ENCODE measurements around the gene UNG. TPM values are rescaled to one million over a fixed set of nuclear protein-coding genes. Genes with fewer than 3 reads are reported as not detected.

The UNG gene
- total and polyA plus RNA-seq, 7 experiments from 2014 or later = 7.7 to 54.8 (median 13.7) TPM

DNA sequence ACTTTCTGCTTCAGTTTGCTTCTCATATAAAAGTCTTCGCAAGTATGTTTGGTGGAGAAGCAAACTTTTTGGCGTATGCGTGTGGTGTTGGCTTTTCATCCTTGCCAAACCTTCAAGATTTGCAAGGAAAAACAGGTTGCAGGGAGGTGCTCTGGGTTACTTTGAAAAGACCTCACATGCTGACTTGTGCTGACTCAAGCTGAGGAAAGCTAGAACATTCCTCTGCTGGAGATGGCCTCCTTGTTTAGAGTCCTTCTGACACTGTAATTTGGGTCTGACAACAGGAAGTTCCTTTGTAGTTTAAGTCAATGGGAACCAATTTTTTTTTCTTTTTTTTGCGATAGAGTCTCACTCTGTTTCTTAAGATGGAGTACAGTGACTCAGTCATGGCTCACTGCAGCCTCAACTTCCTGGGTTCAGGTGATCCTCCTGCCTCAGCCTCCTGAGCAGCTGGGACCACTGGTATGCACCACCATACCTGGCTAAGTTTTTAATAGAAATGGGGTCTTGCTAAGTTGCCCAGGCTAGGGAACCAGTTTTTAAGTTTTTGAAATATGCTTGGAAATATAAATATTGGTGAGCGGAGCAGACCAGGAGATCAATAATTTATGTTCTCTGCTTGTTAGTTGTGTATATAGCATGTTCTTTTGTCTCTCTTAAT, 16.4 kb downstream of the UNG start:
- H3K27ac Mint-ChIP-seq = peak overlapping the region in 6 of 9 donors; percentile 2 to 43 (median 16)
- Histone ChIP-seq H3K4me1 (ENCODE audit: control insufficient read depth in 2 of 2, insufficient read depth in 2 of 2, low read length in 2 of 2) (peaks cover 0 to 7% of the 10 kb centered on the region in 2 donors), H3K4me3 (ENCODE audit: low read length) (no peak overlapping the region), H3K27me3 (ENCODE audit: control insufficient read depth in 2 of 2, insufficient read depth in 2 of 2, low read length in 2 of 2) (no peaks in the 10 kb centered on the region), H3K27ac (ENCODE audit: low read depth, low read length) (no peak overlapping the region), H3K9me3 (ENCODE audit: control insufficient read depth in 2 of 3, low read length in 3 of 3) (no peaks in the 10 kb centered on the region), H3K36me3 (ENCODE audit: control insufficient read depth in 2 of 3, insufficient read depth in 3 of 3, low read length in 3 of 3) (peaks cover 0 to 4% (median 0%) of the 10 kb centered on the region in 3 experiments)
- intact Hi-C loops (cut with micrococcal nuclease) = loop anchor here (2.0 to 5.0 kb wide), 3 partner anchors 39 to 551 kb away; partner anchors contain the start of genes ISCU (in 1 of the 2) and SART3 (in 1 of the 2)
- H3K36me3 Mint-ChIP-seq = peaks cover 0 to 15% (median 2%) of the 10 kb centered on the region in 5 donors
- ATAC-seq = no peak
- H3K27me3 Mint-ChIP-seq = no peaks in the 10 kb centered on the region
- H3K4me1 Mint-ChIP-seq = peaks cover 5 to 51% (median 40%) of the 10 kb centered on the region in 7 donors
- H3K9me3 Mint-ChIP-seq = no peaks in the 10 kb centered on the region
- H3K4me3 Mint-ChIP-seq = peak overlapping the region in 8 of 10 donors; percentile 1 to 56 (median 33)
- CTCF ChIA-PET = no interaction called here
- POLR2A ChIA-PET = no interaction called here
- no peak for DNase-seq

GRCh38 chr12:109114644-109115043, 17.2 kb downstream of the UNG start:
- no peaks in the 10 kb centered on the region for H3K27me3 Mint-ChIP-seq
- H3K27ac Mint-ChIP-seq = no peak overlapping the region
- intact Hi-C loops (cut with micrococcal nuclease) = loop anchor here (5.0 kb wide), 2 partner anchors 38 to 552 kb away; partner anchors contain the start of genes ISCU (in 1 of the 2) and SART3 (in 1 of the 2)
- H3K4me1 Mint-ChIP-seq = peaks cover 5 to 51% (median 40%) of the 10 kb centered on the region in 7 donors
- DNase-seq = no peak
- no peaks in the 10 kb centered on the region for H3K36me3 ChIP-seq (ENCODE audit: control insufficient read depth in 2 of 3, insufficient read depth in 3 of 3, low read length in 3 of 3)
- H3K27me3 ChIP-seq (ENCODE audit: control insufficient read depth in 2 of 2, insufficient read depth in 2 of 2, low read length in 2 of 2) = no peaks in the 10 kb centered on the region
- POLR2A ChIA-PET = no interaction called here
- H3K9me3 Mint-ChIP-seq = no peaks in the 10 kb centered on the region
- no peaks in the 10 kb centered on the region for H3K9me3 ChIP-seq (ENCODE audit: control insufficient read depth in 2 of 3, low read length in 3 of 3)
- no peak overlapping the region for H3K4me3 ChIP-seq (ENCODE audit: low read length)
- peaks cover 0 to 7% of the 10 kb centered on the region in 2 donors for H3K4me1 ChIP-seq (ENCODE audit: control insufficient read depth in 2 of 2, insufficient read depth in 2 of 2, low read length in 2 of 2)
- peak overlapping the region in 3 of 10 donors; percentile 43 to 62 (median 60) for H3K4me3 Mint-ChIP-seq
- peaks cover 0 to 15% (median 0%) of the 10 kb centered on the region in 5 donors for H3K36me3 Mint-ChIP-seq
- CTCF ChIA-PET = no interaction called here
- no peak overlapping the region for H3K27ac ChIP-seq (ENCODE audit: low read depth, low read length)
- no peak for ATAC-seq

GRCh38 chr12:109115404-109115757, 18.0 kb downstream of the UNG start:
- Mint-ChIP-seq H3K4me3 (peak overlapping the region in 6 of 10 donors; percentile 1 to 70 (median 38)), H3K9me3 (no peaks in the 10 kb centered on the region), H3K27ac (no peak overlapping the region), H3K27me3 (no peaks in the 10 kb centered on the region), H3K4me1 (peaks cover 5 to 49% (median 42%) of the 10 kb centered on the region in 7 donors), H3K36me3 (peaks cover 0 to 15% (median 0%) of the 10 kb centered on the region in 5 donors)
- POLR2A ChIA-PET = no interaction called here
- no peak overlapping the region for H3K27ac ChIP-seq (ENCODE audit: low read depth, low read length)
- H3K9me3 ChIP-seq (ENCODE audit: control insufficient read depth in 2 of 3, low read length in 3 of 3) = no peaks in the 10 kb centered on the region
- peaks cover 0 to 7% of the 10 kb centered on the region in 2 donors for H3K4me1 ChIP-seq (ENCODE audit: control insufficient read depth in 2 of 2, insufficient read depth in 2 of 2, low read length in 2 of 2)
- DNase-seq (no peak), ATAC-seq (no peak)
- H3K36me3 ChIP-seq (ENCODE audit: control insufficient read depth in 2 of 3, insufficient read depth in 3 of 3, low read length in 3 of 3) = no peaks in the 10 kb centered on the region
- no peaks in the 10 kb centered on the region for H3K27me3 ChIP-seq (ENCODE audit: control insufficient read depth in 2 of 2, insufficient read depth in 2 of 2, low read length in 2 of 2)
- intact Hi-C loops (cut with micrococcal nuclease) = no loop called here
- no peak overlapping the region for H3K4me3 ChIP-seq (ENCODE audit: low read length)
- CTCF ChIA-PET = no interaction called here

DNA sequence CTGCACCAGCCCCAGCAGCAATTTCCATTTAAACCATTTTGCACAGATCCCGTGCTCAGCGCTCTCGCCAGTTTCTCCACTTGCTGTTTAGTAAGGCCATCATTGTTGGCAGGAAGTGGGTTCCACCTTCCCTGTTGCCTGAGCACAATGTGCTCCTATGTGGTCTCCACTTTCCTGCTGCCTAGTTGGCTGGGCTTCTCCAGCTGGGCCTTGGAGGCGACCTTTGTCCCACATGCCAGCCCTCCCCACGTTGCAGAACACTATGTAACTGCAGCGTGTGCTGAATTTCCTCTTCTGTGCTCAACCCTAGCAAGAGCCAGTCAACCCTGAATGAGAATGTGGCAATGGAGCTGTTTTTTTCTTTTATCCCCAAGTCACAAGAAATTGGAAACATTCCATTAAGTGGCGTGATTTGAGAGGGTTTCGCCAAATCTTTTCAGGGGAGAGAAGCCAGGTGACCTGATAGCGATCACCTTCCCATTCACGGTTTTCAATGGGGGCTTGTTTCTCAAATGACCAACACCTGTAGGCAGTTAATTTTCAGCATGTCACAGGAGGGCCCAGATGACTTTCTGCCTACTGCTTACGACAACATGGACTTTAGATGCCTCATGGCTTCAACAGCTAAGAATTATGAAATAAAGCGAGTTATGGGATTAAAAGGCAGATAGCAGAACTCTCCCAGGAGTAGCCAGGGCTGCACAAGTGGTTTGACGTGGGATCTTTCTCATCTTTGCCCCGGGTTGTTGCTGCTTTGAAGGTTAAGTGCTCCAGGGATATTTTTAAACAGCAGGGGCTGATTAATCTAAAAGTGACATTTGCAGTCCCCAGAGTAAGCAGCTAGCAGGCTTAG, 18.6 kb downstream of the UNG start, which contains the start of gene ACACB:
TSS of gene ACACB (plus strand) at position 830 of the 853 bp plus-strand sequence. CDS start 22,819 bp downstream, outside the sequence.
- POLR2A ChIA-PET = no interaction called here
- intact Hi-C loops (cut with micrococcal nuclease) = no loop called here

GRCh38 chr12:109116611-109116949, 19.2 kb downstream of the UNG start:
- H3K4me1 ChIP-seq (ENCODE audit: control insufficient read depth in 2 of 2, insufficient read depth in 2 of 2, low read length in 2 of 2) = peaks cover 0 to 7% of the 10 kb centered on the region in 2 donors
- Mint-ChIP-seq H3K9me3 (no peaks in the 10 kb centered on the region), H3K27me3 (no peaks in the 10 kb centered on the region), H3K27ac (peak overlapping the region in 1 of 9 donors; percentile 36), H3K4me1 (peaks cover 3 to 44% (median 40%) of the 10 kb centered on the region in 7 donors), H3K4me3 (no peak overlapping the region), H3K36me3 (peaks cover 0 to 15% (median 0%) of the 10 kb centered on the region in 5 donors)
- POLR2A ChIA-PET = interaction anchor here (0.6 kb wide), 1 partner anchor 30 kb away, joined by 3 read pairs; no protein-coding TSS in a partner anchor
- no peaks in the 10 kb centered on the region for H3K27me3 ChIP-seq (ENCODE audit: control insufficient read depth in 2 of 2, insufficient read depth in 2 of 2, low read length in 2 of 2)
- DNase-seq (no peak), ATAC-seq (no peak)
- no peak overlapping the region for H3K27ac ChIP-seq (ENCODE audit: low read depth, low read length)
- intact Hi-C loops (cut with micrococcal nuclease) = no loop called here
- H3K36me3 ChIP-seq (ENCODE audit: control insufficient read depth in 2 of 3, insufficient read depth in 3 of 3, low read length in 3 of 3) = no peaks in the 10 kb centered on the region
- CTCF ChIA-PET = interaction anchor here (0.6 kb wide), 1 partner anchor 37 kb away, joined by 3 read pairs; no protein-coding TSS in a partner anchor
- no peaks in the 10 kb centered on the region for H3K9me3 ChIP-seq (ENCODE audit: control insufficient read depth in 2 of 3, low read length in 3 of 3)
- H3K4me3 ChIP-seq (ENCODE audit: low read length) = no peak overlapping the region

More for the DNA sequence above, 18.6 kb downstream of the UNG start, which contains the start of gene ACACB:
- no peaks in the 10 kb centered on the region for H3K9me3 ChIP-seq (ENCODE audit: control insufficient read depth in 2 of 3, low read length in 3 of 3)
- Mint-ChIP-seq H3K36me3 (peaks cover 0 to 15% (median 0%) of the 10 kb centered on the region in 5 donors), H3K27me3 (no peaks in the 10 kb centered on the region), H3K27ac (peak within 1 kb of the TSS in 2 of 9 donors; percentile 36 to 44), H3K4me3 (peak within 1 kb of the TSS in 5 of 10 donors; percentile 12 to 70 (median 48)), H3K9me3 (no peaks in the 10 kb centered on the region), H3K4me1 (peaks cover 3 to 44% (median 41%) of the 10 kb centered on the region in 7 donors)
- CTCF ChIA-PET = interaction anchor here (0.6 kb wide), 1 partner anchor 36 kb away, joined by 3 read pairs; no protein-coding TSS in a partner anchor
- H3K4me1 ChIP-seq (ENCODE audit: control insufficient read depth in 2 of 2, insufficient read depth in 2 of 2, low read length in 2 of 2) = peaks cover 0 to 7% of the 10 kb centered on the region in 2 donors
- no peaks in the 10 kb centered on the region for H3K27me3 ChIP-seq (ENCODE audit: control insufficient read depth in 2 of 2, insufficient read depth in 2 of 2, low read length in 2 of 2)
- DNase-seq (no peak), ATAC-seq (no peak)
- no peaks in the 10 kb centered on the region for H3K36me3 ChIP-seq (ENCODE audit: control insufficient read depth in 2 of 3, insufficient read depth in 3 of 3, low read length in 3 of 3)
- no peak within 1 kb of the TSS for H3K27ac ChIP-seq (ENCODE audit: low read depth, low read length)
- H3K4me3 ChIP-seq (ENCODE audit: low read length) = no peak within 1 kb of the TSS

DNA sequence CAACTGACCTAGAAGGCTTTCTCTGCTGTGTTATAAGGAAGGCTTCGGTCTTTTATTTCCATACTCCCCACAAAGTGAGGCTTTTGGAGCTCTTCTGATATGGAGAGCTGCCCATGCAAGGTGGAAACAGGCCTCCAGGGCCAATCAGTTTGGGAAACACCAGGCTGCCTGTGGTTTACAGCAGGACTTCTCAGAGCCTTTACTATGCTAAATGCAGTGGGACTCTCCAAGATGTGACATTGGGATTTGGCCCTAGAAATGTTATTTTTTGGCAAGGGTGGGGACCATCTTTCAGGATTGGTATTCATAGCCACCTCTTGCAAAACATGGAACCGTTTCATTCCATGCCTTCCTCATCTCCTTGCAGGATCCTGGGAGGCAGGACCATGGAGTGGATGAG, 22.7 kb downstream of the UNG start:
- Mint-ChIP-seq H3K27me3 (no peaks in the 10 kb centered on the region), H3K9me3 (no peaks in the 10 kb centered on the region), H3K4me1 (peaks cover 0 to 16% (median 14%) of the 10 kb centered on the region in 7 donors), H3K27ac (no peak overlapping the region), H3K4me3 (no peak overlapping the region), H3K36me3 (peaks cover 0 to 12% (median 0%) of the 10 kb centered on the region in 5 donors)
- intact Hi-C loops (cut with micrococcal nuclease) = no loop called here
- H3K36me3 ChIP-seq (ENCODE audit: control insufficient read depth in 2 of 3, insufficient read depth in 3 of 3, low read length in 3 of 3) = no peaks in the 10 kb centered on the region
- H3K27ac ChIP-seq (ENCODE audit: low read depth, low read length) = no peak overlapping the region
- ATAC-seq = no peak
- H3K4me1 ChIP-seq (ENCODE audit: control insufficient read depth in 2 of 2, insufficient read depth in 2 of 2, low read length in 2 of 2) = peaks cover 0 to 7% of the 10 kb centered on the region in 2 donors
- CTCF ChIA-PET = interaction anchor here (1.6 kb wide), 1 partner anchor 8 kb away, joined by 7 read pairs; no protein-coding TSS in a partner anchor
- no peaks in the 10 kb centered on the region for H3K27me3 ChIP-seq (ENCODE audit: control insufficient read depth in 2 of 2, insufficient read depth in 2 of 2, low read length in 2 of 2)
- no peaks in the 10 kb centered on the region for H3K9me3 ChIP-seq (ENCODE audit: control insufficient read depth in 2 of 3, low read length in 3 of 3)
- POLR2A ChIA-PET = no interaction called here
- H3K4me3 ChIP-seq (ENCODE audit: low read length) = no peak overlapping the region
- no peak for DNase-seq

Measured in naive thymus-derived CD4-positive, alpha-beta T cell (primary cell).